Astrocyte (in vitro differentiated cells and primary cell): ENCODE results near the gene PXN.
"Not testable (repeated sequence)": the region's sequence is repeated elsewhere in the genome, so short reads cannot be mapped to it uniquely, and the experiment has no call there.

Experiments
- CTCF ChIP-seq: IDR thresholded peaks from 2 replicates; pipeline ENCODE4 v1.5.1; 2011; ENCODE audit warnings: low read depth, mild to moderate bottlenecking, inconsistent platforms, low read length, moderate library complexity; ENCODE audit not compliant: insufficient read depth
- EZH2 ChIP-seq: IDR thresholded peaks from 2 replicates; pipeline ENCODE4 v1.6.1; 2012; ENCODE audit warnings: mild to moderate bottlenecking, low read length, inconsistent platforms; ENCODE audit not compliant: insufficient read depth

- TF ChIP-seq CTCF, EZH2: not testable (repeated sequence)
Observed at GRCh38 chr12:120206781-120207180, 58.7 kb downstream of the PXN start.
